KMS-11 (cell line): ENCODE results near the gene DHPS.
A peak's percentile ranks its signal among the peaks of the same experiment; 100 is the strongest.

Source experiments
- H2AFZ ChIP-seq: fragments of 200-600 bp; sonication (generic); 2 replicates; pipeline ENCODE4 v1.6.1; 2016; ENCODE audit warnings: antibody characterized with exemption, mixed run types, low read depth
- H3K27ac ChIP-seq: fragments of 200-600 bp; sonication (generic); 2 replicates; pipeline ENCODE4 v1.6.1; 2016; ENCODE audit warnings: mild to moderate bottlenecking, mixed run types
- H3K27me3 ChIP-seq: fragments of 200-600 bp; sonication (generic); 2 replicates; pipeline ENCODE4 v1.6.1; 2017; ENCODE audit warnings: mild to moderate bottlenecking, low read depth, mixed run types, moderate library complexity; ENCODE audit not compliant: insufficient read depth
- H3K36me3 ChIP-seq: fragments of 200-600 bp; sonication (generic); 2 replicates; pipeline ENCODE4 v1.6.1; 2017; ENCODE audit warnings: mild to moderate bottlenecking, mixed run types; ENCODE audit not compliant: insufficient read depth
- H3K4me1 ChIP-seq: fragments of 200-600 bp; sonication (generic); 2 replicates; pipeline ENCODE4 v1.6.1; 2016; ENCODE audit warnings: mild to moderate bottlenecking, low read depth, mixed run types; ENCODE audit not compliant: poor library complexity, severe bottlenecking
- H3K4me2 ChIP-seq: fragments of 200-600 bp; sonication (generic); 2 replicates; pipeline ENCODE4 v1.7.0; 2016; ENCODE audit warnings: mild to moderate bottlenecking, mixed run types
- H3K4me3 ChIP-seq: fragments of 200-600 bp; sonication (generic); IDR thresholded peaks from 2 replicates; pipeline ENCODE4 v1.6.1; 2017; ENCODE audit warnings: low read depth, low read length, mixed read lengths; ENCODE audit not compliant: insufficient read depth
- H3K79me2 ChIP-seq: fragments of 200-600 bp; sonication (generic); 2 replicates; pipeline ENCODE4 v1.6.1; 2016; ENCODE audit warnings: low read depth, mixed run types; ENCODE audit not compliant: insufficient read depth
- H3K9ac ChIP-seq: fragments of 200-600 bp; sonication (generic); 2 replicates; pipeline ENCODE4 v1.6.1; 2016; ENCODE audit warnings: mild to moderate bottlenecking, mixed run types
- H4K20me1 ChIP-seq: fragments of 200-600 bp; sonication (generic); 2 replicates; pipeline ENCODE4 v1.6.1; 2016; ENCODE audit warnings: mild to moderate bottlenecking, mixed run types; ENCODE audit not compliant: insufficient read depth
- TF ChIP-seq, protein P1 (sequence below): fragments of 200-600 bp; sonication (generic); conservative IDR thresholded peaks from 2 replicates; pipeline ENCODE4 v1.6.1; 2017; ENCODE audit warnings: low read depth, mild to moderate bottlenecking, antibody characterized with exemption, low read length, moderate library complexity, mixed read lengths

DHPS gene

DNA sequence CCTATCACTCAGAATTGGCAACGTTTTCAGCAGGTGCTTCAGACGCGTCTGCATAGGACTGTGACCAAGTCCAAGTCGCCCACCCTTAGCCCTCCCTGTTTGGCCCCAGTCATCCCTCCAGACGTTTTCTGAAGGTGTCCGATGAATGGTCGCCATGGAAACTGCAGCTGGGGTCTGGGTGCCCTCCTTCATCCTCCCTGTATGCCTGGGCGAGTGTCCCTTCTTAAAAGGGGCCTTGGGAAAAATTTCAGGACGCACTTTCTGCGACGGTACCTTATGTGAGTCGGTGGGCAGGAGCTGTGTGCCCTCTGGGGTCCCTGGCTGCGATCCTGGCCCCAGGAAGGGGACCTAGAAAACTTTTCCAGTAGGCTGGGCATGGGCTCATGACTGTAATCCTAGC is 40.2 kb downstream of the DHPS start:
- Histone ChIP-seq H3K4me2 (no peak overlapping the region), H4K20me1 (no peaks in the 10 kb centered on the region), H3K4me1 (no peaks in the 10 kb centered on the region), H3K27me3 (no peaks in the 10 kb centered on the region), H3K27ac (no peak overlapping the region), H2AFZ (no peak overlapping the region), H3K36me3 (no peaks in the 10 kb centered on the region), H3K79me2 (no peaks in the 10 kb centered on the region), H3K9ac (no peak overlapping the region), H3K4me3 (no peak overlapping the region)
- TF ChIP-seq, protein P1, sequence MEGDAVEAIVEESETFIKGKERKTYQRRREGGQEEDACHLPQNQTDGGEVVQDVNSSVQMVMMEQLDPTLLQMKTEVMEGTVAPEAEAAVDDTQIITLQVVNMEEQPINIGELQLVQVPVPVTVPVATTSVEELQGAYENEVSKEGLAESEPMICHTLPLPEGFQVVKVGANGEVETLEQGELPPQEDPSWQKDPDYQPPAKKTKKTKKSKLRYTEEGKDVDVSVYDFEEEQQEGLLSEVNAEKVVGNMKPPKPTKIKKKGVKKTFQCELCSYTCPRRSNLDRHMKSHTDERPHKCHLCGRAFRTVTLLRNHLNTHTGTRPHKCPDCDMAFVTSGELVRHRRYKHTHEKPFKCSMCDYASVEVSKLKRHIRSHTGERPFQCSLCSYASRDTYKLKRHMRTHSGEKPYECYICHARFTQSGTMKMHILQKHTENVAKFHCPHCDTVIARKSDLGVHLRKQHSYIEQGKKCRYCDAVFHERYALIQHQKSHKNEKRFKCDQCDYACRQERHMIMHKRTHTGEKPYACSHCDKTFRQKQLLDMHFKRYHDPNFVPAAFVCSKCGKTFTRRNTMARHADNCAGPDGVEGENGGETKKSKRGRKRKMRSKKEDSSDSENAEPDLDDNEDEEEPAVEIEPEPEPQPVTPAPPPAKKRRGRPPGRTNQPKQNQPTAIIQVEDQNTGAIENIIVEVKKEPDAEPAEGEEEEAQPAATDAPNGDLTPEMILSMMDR = no peak

DNA sequence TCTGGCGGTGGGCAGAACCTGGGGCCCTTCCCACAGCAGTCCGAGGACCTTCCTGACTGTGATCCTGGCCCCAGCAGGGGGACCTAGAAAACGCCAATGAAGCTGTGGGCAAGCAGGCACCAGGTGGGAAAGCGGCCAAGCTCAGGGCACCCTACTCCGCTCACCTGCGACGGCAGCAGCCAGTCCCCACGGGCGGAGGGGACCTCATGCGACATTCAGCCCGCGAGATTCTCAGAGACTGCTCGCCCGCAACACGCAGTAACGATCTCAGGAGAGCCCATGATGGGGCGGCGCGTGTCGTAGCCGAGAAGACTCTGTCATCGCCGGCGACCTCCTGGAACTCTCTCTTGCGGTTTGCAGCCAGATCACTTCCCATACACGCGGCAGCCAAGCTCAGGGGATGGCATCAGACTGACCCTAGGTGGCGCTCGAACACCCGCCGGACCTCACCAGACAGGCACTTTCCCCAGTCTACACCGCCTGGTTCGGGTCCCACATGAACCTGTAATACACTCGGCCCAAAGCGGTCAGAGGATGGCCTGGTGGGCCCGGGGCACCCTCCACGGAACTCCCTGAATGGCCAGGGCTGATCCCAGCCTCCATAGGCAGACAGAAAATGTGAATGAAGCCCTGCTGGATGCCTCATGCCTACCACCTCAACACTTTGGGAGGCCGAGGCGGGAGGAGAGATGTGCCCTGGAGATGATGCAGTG is 41.6 kb downstream of the DHPS start:
- Histone ChIP-seq H3K36me3 (no peaks in the 10 kb centered on the region), H2AFZ (no peak overlapping the region), H3K27me3 (no peaks in the 10 kb centered on the region), H4K20me1 (no peaks in the 10 kb centered on the region), H3K79me2 (no peaks in the 10 kb centered on the region), H3K9ac (no peak overlapping the region), H3K4me1 (no peaks in the 10 kb centered on the region), H3K4me2 (no peak overlapping the region), H3K27ac (no peak overlapping the region), H3K4me3 (no peak overlapping the region)
- TF ChIP-seq, protein P1 = peak; percentile 47

DNA sequence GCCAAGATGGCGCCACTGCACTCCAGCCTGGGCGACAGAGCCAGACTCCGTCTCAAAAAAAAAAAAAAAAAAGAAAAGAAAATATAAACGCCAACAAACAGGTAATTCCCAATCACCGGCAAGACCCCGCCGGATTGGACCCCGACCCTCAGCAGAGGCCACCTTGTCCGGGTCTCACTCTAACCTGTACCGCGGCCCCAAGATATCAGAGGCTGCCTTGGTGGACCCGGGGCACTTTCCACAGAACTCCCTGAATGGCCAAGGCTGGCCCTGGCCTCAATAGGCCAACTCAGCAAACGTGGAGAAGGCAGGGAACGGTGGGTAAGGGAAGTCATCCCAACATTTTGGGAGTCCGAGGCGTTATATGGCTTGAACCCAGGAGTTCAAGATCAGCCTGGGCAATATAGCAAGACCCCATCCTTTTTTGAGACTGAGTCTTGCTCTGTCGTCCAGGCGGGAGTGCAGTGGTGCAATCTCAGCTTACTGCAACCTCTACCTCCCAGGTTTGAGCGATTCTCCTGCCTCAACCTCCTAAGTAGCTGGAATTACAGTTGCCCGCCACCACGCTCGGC is 43.0 kb downstream of the DHPS start:
- Histone ChIP-seq H3K4me1 (no peaks in the 10 kb centered on the region), H3K4me2 (no peak overlapping the region), H3K9ac (no peak overlapping the region), H3K36me3 (no peaks in the 10 kb centered on the region), H3K4me3 (no peak overlapping the region), H3K79me2 (no peaks in the 10 kb centered on the region), H4K20me1 (no peaks in the 10 kb centered on the region), H2AFZ (no peak overlapping the region), H3K27ac (no peak overlapping the region), H3K27me3 (no peaks in the 10 kb centered on the region)
- TF ChIP-seq, protein P1 = no peak

DNA sequence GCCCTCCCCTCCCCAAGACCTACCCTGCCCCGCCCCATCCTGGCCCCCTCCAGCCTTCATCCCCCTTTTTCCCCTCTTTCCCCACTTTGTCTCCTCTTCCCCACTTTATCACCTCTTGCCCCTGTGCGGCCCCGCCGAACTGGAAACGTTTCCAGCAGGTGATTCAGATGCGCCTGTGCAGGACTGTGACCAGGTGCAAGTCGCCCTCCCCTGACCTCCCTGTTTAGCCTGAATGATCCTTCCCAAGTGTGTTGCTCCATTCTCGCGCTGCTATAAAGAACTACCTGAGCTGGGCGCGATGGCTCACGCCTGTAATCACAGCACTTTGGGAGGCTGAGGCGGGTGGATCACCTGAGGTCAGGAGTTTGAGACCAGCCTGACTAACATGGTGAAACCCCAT is 45.0 kb downstream of the DHPS start:
- Histone ChIP-seq H3K4me2 (no peak overlapping the region), H4K20me1 (no peaks in the 10 kb centered on the region), H3K4me1 (no peaks in the 10 kb centered on the region), H2AFZ (no peak overlapping the region), H3K9ac (no peak overlapping the region), H3K4me3 (no peak overlapping the region), H3K27ac (no peak overlapping the region), H3K36me3 (no peaks in the 10 kb centered on the region), H3K79me2 (no peaks in the 10 kb centered on the region), H3K27me3 (no peaks in the 10 kb centered on the region)
- TF ChIP-seq, protein P1 = no peak
